AML-193 (cell line): ENCODE data around the gene TMEM45A.
"Not testable (repeated sequence)": the region's sequence is repeated elsewhere in the genome, so short reads cannot be mapped to it uniquely, and the experiment has no call there.

Experiments
- DNase-seq, 2 experiments: peaks; one replicate each; lab custom pipeline; 2025; lab: John Stamatoyannopoulos, UW

The TMEM45A gene

GRCh38 chr3:100483529-100483928 lies 8.9 kb upstream of the TMEM45A start:
- DNase-seq: no peak

- no peak for DNase-seq
Measured at GRCh38 chr3:100486808-100487207, 5.6 kb upstream of the TMEM45A start.

GRCh38 chr3:100489118-100489517 lies 3.3 kb upstream of the TMEM45A start:
- DNase-seq: no peak

- DNase-seq: no peak
Measured at GRCh38 chr3:100496711-100497261, 4.4 kb downstream of the TMEM45A start.

GRCh38 chr3:100499651-100500050 lies 7.2 kb downstream of the TMEM45A start:
- DNase-seq: no peak

GRCh38 chr3:100500320-100500880 lies 8.0 kb downstream of the TMEM45A start:
- no peak for DNase-seq

GRCh38 chr3:100503448-100503847 lies 11.0 kb downstream of the TMEM45A start:
- DNase-seq: no peak

- DNase-seq: no peak
Measured at GRCh38 chr3:100506355-100506754, 13.9 kb downstream of the TMEM45A start.

GRCh38 chr3:100509818-100510217 lies 17.4 kb downstream of the TMEM45A start:
- DNase-seq: not testable (repeated sequence)

GRCh38 chr3:100516232-100516631 lies 23.8 kb downstream of the TMEM45A start:
- DNase-seq: no peak

- no peak for DNase-seq
Measured at GRCh38 chr3:100516838-100517237, 24.4 kb downstream of the TMEM45A start.

GRCh38 chr3:100517276-100517675 lies 24.9 kb downstream of the TMEM45A start:
- DNase-seq: no peak

- DNase-seq: no peak
Measured at GRCh38 chr3:100518244-100518643, 25.8 kb downstream of the TMEM45A start.

- DNase-seq: no peak
Measured at GRCh38 chr3:100518983-100519382, 26.6 kb downstream of the TMEM45A start.

- no peak for DNase-seq
Measured at GRCh38 chr3:100521439-100521845, 29.0 kb downstream of the TMEM45A start.

GRCh38 chr3:100522125-100522524 lies 29.7 kb downstream of the TMEM45A start:
- no peak for DNase-seq

- no peak for DNase-seq
Measured at GRCh38 chr3:100523050-100523760, 30.8 kb downstream of the TMEM45A start.

- no peak for DNase-seq
Measured at GRCh38 chr3:100525753-100526612, 33.6 kb downstream of the TMEM45A start.

- peak; percentile 21 to 28 for DNase-seq
Measured at GRCh38 chr3:100526613-100527346, 34.4 kb downstream of the TMEM45A start.

- no peak for DNase-seq
Measured at GRCh38 chr3:100527347-100527735, 34.9 kb downstream of the TMEM45A start.

GRCh38 chr3:100531093-100531492 lies 38.7 kb downstream of the TMEM45A start:
- DNase-seq: no peak

GRCh38 chr3:100532411-100532810 lies 40.0 kb downstream of the TMEM45A start:
- no peak for DNase-seq
